ENCODE data around the gene POPDC3.

GRCh38 chr6:105137388-105137787 lies 42.4 kb downstream of the POPDC3 start:
- TF ChIP-seq CTCF (IDR thresholded peaks at IDR 0.05) (no peak), REST (IDR thresholded peaks at IDR 0.05; ENCODE audit: insufficient read depth in 1 of 2, low read depth in 2 of 2, low read length in 1 of 2) (no peak), POLR2AphosphoS5 (IDR thresholded peaks at IDR 0.05; ENCODE audit: low read depth, low read length) (no peak), TCF7L2 (IDR thresholded peaks at IDR 0.05; ENCODE audit: low read depth, low read length) (no peak)

All from Panc1 (cell line).